DOHH2 (cell line): ENCODE measurements around the gene DLGAP1.

Experiments used
- CTCF ChIP-seq: fragments of 200-600 bp; sonication (generic); IDR thresholded peaks from one replicate; pipeline ENCODE4 v1.5.1; 2014; ENCODE audit warnings: antibody characterized with exemption, mild to moderate bottlenecking, low read depth, low read length; ENCODE audit not compliant: poor library complexity, severe bottlenecking
- EZH2phosphoT487 ChIP-seq: fragments of 200-600 bp; sonication (generic); IDR thresholded peaks from 2 replicates; pipeline ENCODE4 v1.6.1; 2017; ENCODE audit warnings: borderline replicate concordance, mild to moderate bottlenecking, antibody characterized with exemption, low read length, moderate library complexity, mixed read lengths

GRCh38 chr18:3935305-3935704 is 519.8 kb downstream of the DLGAP1 start:
- TF ChIP-seq CTCF, result no peak
- TF ChIP-seq EZH2phosphoT487, result no peak
